ENCODE results near the gene VMAC. TPM values are rescaled to one million over a fixed set of nuclear protein-coding genes. Genes with fewer than 3 reads are reported as not detected.

The VMAC gene
- total and polyA plus RNA-seq, 2 donors (not counting 3 experiments of a cell fraction or from before 2014, with no cell fraction given): 4.7 to 6.9 TPM

DNA sequence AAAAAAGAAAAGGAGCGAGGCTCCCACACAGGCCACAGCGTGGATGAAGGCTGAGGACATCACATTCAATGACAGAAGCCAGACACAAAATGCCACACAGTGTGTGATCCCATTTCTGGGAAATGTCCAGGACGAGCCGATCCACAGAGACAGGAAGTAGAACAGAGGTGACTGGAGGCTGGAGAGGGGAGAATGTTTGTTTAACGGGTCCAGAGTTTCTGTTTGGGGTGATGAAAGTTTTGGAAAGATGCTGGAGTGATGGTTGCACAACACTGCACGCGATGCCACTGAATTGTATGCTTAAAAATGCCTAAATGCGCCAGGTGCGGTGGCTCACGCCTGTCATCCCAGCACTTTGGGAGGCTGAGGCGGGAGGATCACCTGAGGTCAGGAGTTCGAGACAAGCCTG, 33.7 kb upstream of the VMAC start:
- no peak overlapping the region for H3K9ac ChIP-seq (replicated peaks; ENCODE audit: extremely low read depth, insufficient read depth, low read length)
- CTCF ChIA-PET: interaction anchor here (1.6 kb wide), 1 partner anchor 10 kb away, joined by 4 read pairs; no protein-coding TSS in a partner anchor

More for the DNA sequence above, 33.7 kb upstream of the VMAC start:
- no peaks in the 10 kb centered on the region for H3K9me3 ChIP-seq (replicated peaks; ENCODE audit: control insufficient read depth, insufficient read depth, low read length)
- BruUV-seq (replicated peaks): no TSS peak
- H2AFZ ChIP-seq (ENCODE audit: low read depth, low read length): no peak overlapping the region
- no peaks in the 10 kb centered on the region for H3K27me3 ChIP-seq (ENCODE audit: control insufficient read depth in 2 of 2, insufficient read depth in 2 of 2, low read length in 2 of 2)
- no peak overlapping the region for H3K4me3 ChIP-seq (replicated peaks in 1 of 3; ENCODE audit: insufficient read depth in 1 of 3, low read depth in 1 of 3, low read length in 3 of 3)
- no peak overlapping the region for H3K27ac ChIP-seq (ENCODE audit: insufficient read depth, low read depth, low read length)
- intact Hi-C loops (cut with micrococcal nuclease) (no loop called here), dilution Hi-C loops (cut with MboI; ENCODE audit: extremely low pct_ligation_motif_present, low sequenced_read_pairs) (no loop called here)
- H3K4me2 ChIP-seq (ENCODE audit: insufficient read depth, low read length): no peak overlapping the region
- H3K36me3 ChIP-seq (ENCODE audit: control insufficient read depth in 2 of 2, extremely low read depth in 1 of 2, insufficient read depth in 2 of 2, low read length in 2 of 2): no peaks in the 10 kb centered on the region
- TF ChIP-seq EZH2 (IDR thresholded peaks at IDR 0.05; ENCODE audit: borderline replicate concordance, low read depth, low read length, severe bottlenecking) (no peak), POLR2A (IDR thresholded peaks at IDR 0.05; ENCODE audit: low read depth, low read length) (no peak), FOS (IDR thresholded peaks at IDR 0.05; ENCODE audit: borderline replicate concordance, insufficient read depth, low read length) (no peak), MYC (IDR thresholded peaks at IDR 0.05; ENCODE audit: low read depth, low read length) (no peak), JUN (IDR thresholded peaks at IDR 0.05; ENCODE audit: borderline replicate concordance, insufficient read depth, insufficient read length, low read depth) (no peak), MAX (IDR thresholded peaks at IDR 0.05; ENCODE audit: insufficient read depth, insufficient read length) (no peak), GATA2 (IDR thresholded peaks at IDR 0.05; ENCODE audit: insufficient read depth, insufficient read length, low read depth, low read length) (no peak), POLR2AphosphoS5 (IDR thresholded peaks at IDR 0.05; ENCODE audit: insufficient read depth, low read depth, low read length) (no peak)
- TF ChIP-seq, protein P1, sequence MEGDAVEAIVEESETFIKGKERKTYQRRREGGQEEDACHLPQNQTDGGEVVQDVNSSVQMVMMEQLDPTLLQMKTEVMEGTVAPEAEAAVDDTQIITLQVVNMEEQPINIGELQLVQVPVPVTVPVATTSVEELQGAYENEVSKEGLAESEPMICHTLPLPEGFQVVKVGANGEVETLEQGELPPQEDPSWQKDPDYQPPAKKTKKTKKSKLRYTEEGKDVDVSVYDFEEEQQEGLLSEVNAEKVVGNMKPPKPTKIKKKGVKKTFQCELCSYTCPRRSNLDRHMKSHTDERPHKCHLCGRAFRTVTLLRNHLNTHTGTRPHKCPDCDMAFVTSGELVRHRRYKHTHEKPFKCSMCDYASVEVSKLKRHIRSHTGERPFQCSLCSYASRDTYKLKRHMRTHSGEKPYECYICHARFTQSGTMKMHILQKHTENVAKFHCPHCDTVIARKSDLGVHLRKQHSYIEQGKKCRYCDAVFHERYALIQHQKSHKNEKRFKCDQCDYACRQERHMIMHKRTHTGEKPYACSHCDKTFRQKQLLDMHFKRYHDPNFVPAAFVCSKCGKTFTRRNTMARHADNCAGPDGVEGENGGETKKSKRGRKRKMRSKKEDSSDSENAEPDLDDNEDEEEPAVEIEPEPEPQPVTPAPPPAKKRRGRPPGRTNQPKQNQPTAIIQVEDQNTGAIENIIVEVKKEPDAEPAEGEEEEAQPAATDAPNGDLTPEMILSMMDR (IDR thresholded peaks at IDR 0.05; ENCODE audit: extremely low read depth in 1 of 2, insufficient read depth in 1 of 2, low read depth in 1 of 2, low read length in 2 of 2): no peak
- no peaks in the 10 kb centered on the region for H4K20me1 ChIP-seq (replicated peaks; ENCODE audit: control insufficient read depth, extremely low read depth, insufficient read depth, low read length)
- H3K9me1 ChIP-seq (replicated peaks; ENCODE audit: control insufficient read depth, extremely low read depth, insufficient read depth, low read length): no peaks in the 10 kb centered on the region
- no peaks in the 10 kb centered on the region for H3K4me1 ChIP-seq (ENCODE audit: control insufficient read depth, extremely low read depth, insufficient read depth, low read length)
- POLR2A ChIA-PET: no interaction called here
- FAIRE-seq: no peak
- DNase-seq (ENCODE audit: low read depth, low spot score): no peak
- H3K79me2 ChIP-seq (ENCODE audit: control insufficient read depth, insufficient read depth, low read length): no peaks in the 10 kb centered on the region
